OCI-LY3 (cell line): ENCODE measurements around the gene NDUFA8.

Source experiments
- CTCF ChIP-seq: fragments of 200-600, 300-600 bp; sonication (generic); IDR thresholded peaks from 2 replicates; pipeline ENCODE4 v1.5.1; 2014; ENCODE audit warnings: antibody characterized with exemption, low read length, low read depth
- EZH2phosphoT487 ChIP-seq: fragments of 200-600 bp; shearing (Covaris generic); IDR thresholded peaks from 2 replicates; pipeline ENCODE4 v1.6.1; 2018; ENCODE audit warnings: antibody characterized with exemption, mixed run types, low read depth

GRCh38 chr9:122116040-122116439, 43.5 kb downstream of the NDUFA8 start:
- TF ChIP-seq CTCF (no peak), EZH2phosphoT487 (no peak)
